ENCODE measurements around the gene SLC44A1.

The SLC44A1 gene

GRCh38 chr9:105244003-105244733 lies at the start of gene SLC44A1:
SLC44A1 (plus strand) TSS chr9:105244651; CDS start chr9:105244869, 218 bp downstream.
- in situ Hi-C loops (cut with HindIII; ENCODE audit: low pct_ligation_motif_present, low pct_unique_long_range_greater_than_20kb, low sequenced_read_pairs) = no loop called here
- DNase-seq = peak; percentile 92

- in situ Hi-C loops (cut with HindIII; ENCODE audit: low pct_ligation_motif_present, low pct_unique_long_range_greater_than_20kb, low sequenced_read_pairs) = no loop called here
- no peak for DNase-seq
Measured at GRCh38 chr9:105195259-105195658, 49.2 kb upstream of the SLC44A1 start.

- in situ Hi-C loops (cut with HindIII; ENCODE audit: low pct_ligation_motif_present, low pct_unique_long_range_greater_than_20kb, low sequenced_read_pairs) = no loop called here
- DNase-seq = no peak
Measured at GRCh38 chr9:105198023-105198422, 46.4 kb upstream of the SLC44A1 start.

- no peak for DNase-seq
- in situ Hi-C loops (cut with HindIII; ENCODE audit: low pct_ligation_motif_present, low pct_unique_long_range_greater_than_20kb, low sequenced_read_pairs) = no loop called here
Measured at GRCh38 chr9:105198865-105199264, 45.6 kb upstream of the SLC44A1 start.

GRCh38 chr9:105204416-105204815 lies 40.0 kb upstream of the SLC44A1 start:
- DNase-seq = no peak
- in situ Hi-C loops (cut with HindIII; ENCODE audit: low pct_ligation_motif_present, low pct_unique_long_range_greater_than_20kb, low sequenced_read_pairs) = no loop called here

GRCh38 chr9:105205787-105206495 lies 38.5 kb upstream of the SLC44A1 start:
- DNase-seq = no peak
- in situ Hi-C loops (cut with HindIII; ENCODE audit: low pct_ligation_motif_present, low pct_unique_long_range_greater_than_20kb, low sequenced_read_pairs) = no loop called here

- in situ Hi-C loops (cut with HindIII; ENCODE audit: low pct_ligation_motif_present, low pct_unique_long_range_greater_than_20kb, low sequenced_read_pairs) = no loop called here
- no peak for DNase-seq
Measured at GRCh38 chr9:105206496-105206820, 38.0 kb upstream of the SLC44A1 start.

GRCh38 chr9:105206821-105207699 lies 37.4 kb upstream of the SLC44A1 start:
- no peak for DNase-seq
- in situ Hi-C loops (cut with HindIII; ENCODE audit: low pct_ligation_motif_present, low pct_unique_long_range_greater_than_20kb, low sequenced_read_pairs) = no loop called here

GRCh38 chr9:105216440-105217178 lies 27.8 kb upstream of the SLC44A1 start:
- DNase-seq = no peak
- in situ Hi-C loops (cut with HindIII; ENCODE audit: low pct_ligation_motif_present, low pct_unique_long_range_greater_than_20kb, low sequenced_read_pairs) = no loop called here

GRCh38 chr9:105218673-105219072 lies 25.8 kb upstream of the SLC44A1 start:
- DNase-seq = no peak
- in situ Hi-C loops (cut with HindIII; ENCODE audit: low pct_ligation_motif_present, low pct_unique_long_range_greater_than_20kb, low sequenced_read_pairs) = no loop called here

GRCh38 chr9:105219291-105219805 lies 25.1 kb upstream of the SLC44A1 start:
- DNase-seq = no peak
- in situ Hi-C loops (cut with HindIII; ENCODE audit: low pct_ligation_motif_present, low pct_unique_long_range_greater_than_20kb, low sequenced_read_pairs) = no loop called here

- no peak for DNase-seq
- in situ Hi-C loops (cut with HindIII; ENCODE audit: low pct_ligation_motif_present, low pct_unique_long_range_greater_than_20kb, low sequenced_read_pairs) = no loop called here
Measured at GRCh38 chr9:105220451-105220850, 24.0 kb upstream of the SLC44A1 start.

- DNase-seq = no peak
- in situ Hi-C loops (cut with HindIII; ENCODE audit: low pct_ligation_motif_present, low pct_unique_long_range_greater_than_20kb, low sequenced_read_pairs) = no loop called here
Measured at GRCh38 chr9:105223544-105224140, 20.8 kb upstream of the SLC44A1 start.

- no peak for DNase-seq
- in situ Hi-C loops (cut with HindIII; ENCODE audit: low pct_ligation_motif_present, low pct_unique_long_range_greater_than_20kb, low sequenced_read_pairs) = no loop called here
Measured at GRCh38 chr9:105226055-105226454, 18.4 kb upstream of the SLC44A1 start.

- in situ Hi-C loops (cut with HindIII; ENCODE audit: low pct_ligation_motif_present, low pct_unique_long_range_greater_than_20kb, low sequenced_read_pairs) = no loop called here
- no peak for DNase-seq
Measured at GRCh38 chr9:105232207-105232606, 12.2 kb upstream of the SLC44A1 start.

- no peak for DNase-seq
- in situ Hi-C loops (cut with HindIII; ENCODE audit: low pct_ligation_motif_present, low pct_unique_long_range_greater_than_20kb, low sequenced_read_pairs) = no loop called here
Measured at GRCh38 chr9:105233873-105234272, 10.6 kb upstream of the SLC44A1 start.

- in situ Hi-C loops (cut with HindIII; ENCODE audit: low pct_ligation_motif_present, low pct_unique_long_range_greater_than_20kb, low sequenced_read_pairs) = no loop called here
Measured at GRCh38 chr9:105236261-105236660, 8.2 kb upstream of the SLC44A1 start.

GRCh38 chr9:105237246-105237645 lies 7.2 kb upstream of the SLC44A1 start:
- no peak for DNase-seq
- in situ Hi-C loops (cut with HindIII; ENCODE audit: low pct_ligation_motif_present, low pct_unique_long_range_greater_than_20kb, low sequenced_read_pairs) = no loop called here

More at GRCh38 chr9:105236261-105236660, 8.2 kb upstream of the SLC44A1 start:
- no peak for DNase-seq

Data from ACHN (cell line).